ENCODE data around the gene RALGAPA1. TPM values are rescaled to one million over a fixed set of nuclear protein-coding genes. Genes with fewer than 3 reads are reported as not detected.

Gene RALGAPA1
- total and polyA plus RNA-seq, 2 of the 13 experiments (the other 11 are each of a cell fraction or from before 2014, with no cell fraction given), result 65.0 to 89.2 TPM

- ChIA-PET POLR2A (no interaction called here), CTCF (ENCODE audit: low intra/inter-chr PET ratio, low total read pairs) (no interaction called here)
- H3K4me2 ChIP-seq (ENCODE audit: low read depth, low read length), result no peak overlapping the region
- FAIRE-seq, result no peak
- no peaks in the 10 kb centered on the region for H3K79me2 ChIP-seq (ENCODE audit: insufficient read depth, low read length)
- 92% methylated on average over 2 of the region's 2 CpGs for WGBS (ENCODE audit: low lambda C conversion rate)
- intact Hi-C loops (cut with micrococcal nuclease; ENCODE audit: unreplicated experiment) (no loop called here), in situ Hi-C loops (cut with HindIII; ENCODE audit: extremely low pct_ligation_motif_present, low pct_unique_long_range_greater_than_20kb) (no loop called here)
- DNase-seq (ENCODE audit: low spot score), result no peak
- no peak for ATAC-seq
- H3K27me3 ChIP-seq (ENCODE audit: control insufficient read depth in 1 of 2, insufficient read depth in 2 of 2, low read length in 2 of 2), result no peaks in the 10 kb centered on the region
- peaks cover 13 to 33% of the 10 kb centered on the region in 2 experiments for H3K36me3 ChIP-seq (replicated peaks in 1 of 2; ENCODE audit: control insufficient read depth in 1 of 2, insufficient read depth in 2 of 2, low read length in 2 of 2)
- no peaks in the 10 kb centered on the region for H3K4me1 ChIP-seq (ENCODE audit: insufficient read depth, low read length)
- H3K4me3 ChIP-seq (replicated peaks in 1 of 3; ENCODE audit: insufficient read depth in 1 of 3, low read depth in 2 of 3, low read length in 3 of 3), result no peak overlapping the region
- no peaks in the 10 kb centered on the region for H4K20me1 ChIP-seq (ENCODE audit: insufficient read depth, low read length)
- TF ChIP-seq GPBP1L1 (CRISPR knock-in tag; IDR thresholded peaks at IDR 0.05) (no peak), SRSF9 (IDR thresholded peaks at IDR 0.05; ENCODE audit: borderline replicate concordance, insufficient read depth, low read depth, low read length, poor library complexity, severe bottlenecking) (peak; percentile 71), ZNF136 (CRISPR knock-in tag; IDR thresholded peaks at IDR 0.05; ENCODE audit: low read depth) (no peak), SNRNP70 (IDR thresholded peaks at IDR 0.05; ENCODE audit: low read depth, low read length) (0 out of 2 replicates have a peak, but pooled peaks have one; percentile 28)
- no peak overlapping the region for H3K27ac ChIP-seq (ENCODE audit: extremely low read length, insufficient read depth, low read length)
- H3K9ac ChIP-seq (ENCODE audit: insufficient read depth, low read depth, low read length), result no peak overlapping the region
- no peak overlapping the region for H2AFZ ChIP-seq (ENCODE audit: low read length)
- no TSS peak for BruUV-seq (replicated peaks)
- H3K9me3 ChIP-seq (ENCODE audit: low read length), result no peaks in the 10 kb centered on the region
Measured at GRCh38 chr14:35631071-35631805, 177.9 kb downstream of the RALGAPA1 start.

GRCh38 chr14:35628989-35629388, 180.1 kb downstream of the RALGAPA1 start:
- in situ Hi-C loops (cut with HindIII; ENCODE audit: extremely low pct_ligation_motif_present, low pct_unique_long_range_greater_than_20kb), result no loop called here
- ChIA-PET CTCF (ENCODE audit: low intra/inter-chr PET ratio, low total read pairs) (no interaction called here), POLR2A (no interaction called here)
- Histone ChIP-seq H3K9ac (ENCODE audit: insufficient read depth, low read depth, low read length) (no peak overlapping the region), H3K9me3 (ENCODE audit: low read length) (no peaks in the 10 kb centered on the region), H2AFZ (ENCODE audit: low read length) (no peak overlapping the region), H3K4me1 (ENCODE audit: insufficient read depth, low read length) (no peaks in the 10 kb centered on the region), H3K79me2 (ENCODE audit: insufficient read depth, low read length) (no peaks in the 10 kb centered on the region), H3K4me2 (ENCODE audit: low read depth, low read length) (no peak overlapping the region), H3K27me3 (ENCODE audit: control insufficient read depth in 1 of 2, insufficient read depth in 2 of 2, low read length in 2 of 2) (no peaks in the 10 kb centered on the region), H3K27ac (ENCODE audit: extremely low read length, insufficient read depth, low read length) (no peak overlapping the region), H3K4me3 (replicated peaks in 1 of 3; ENCODE audit: insufficient read depth in 1 of 3, low read depth in 2 of 3, low read length in 3 of 3) (no peak overlapping the region), H4K20me1 (ENCODE audit: insufficient read depth, low read length) (no peaks in the 10 kb centered on the region), H3K36me3 (replicated peaks in 1 of 2; ENCODE audit: control insufficient read depth in 1 of 2, insufficient read depth in 2 of 2, low read length in 2 of 2) (peaks cover 17 to 34% of the 10 kb centered on the region in 2 experiments)
- no peak for DNase-seq (ENCODE audit: low spot score)
- FAIRE-seq, result no peak
- BruUV-seq (replicated peaks), result no TSS peak
- TF ChIP-seq FOXP1 (IDR thresholded peaks at IDR 0.05) (peak; percentile 55), FOXP1 (CRISPR knock-in tag; IDR thresholded peaks at IDR 0.05) (no peak), ELF1 (CRISPR knock-in tag; IDR thresholded peaks at IDR 0.05) (no peak)
- intact Hi-C loops (cut with micrococcal nuclease; ENCODE audit: unreplicated experiment), result no loop called here
- 96% methylated on average over 3 of the region's 3 CpGs for WGBS (ENCODE audit: low lambda C conversion rate)
- ATAC-seq, result no peak
